ENCODE data around the gene RPL36.

Gene RPL36

DNA sequence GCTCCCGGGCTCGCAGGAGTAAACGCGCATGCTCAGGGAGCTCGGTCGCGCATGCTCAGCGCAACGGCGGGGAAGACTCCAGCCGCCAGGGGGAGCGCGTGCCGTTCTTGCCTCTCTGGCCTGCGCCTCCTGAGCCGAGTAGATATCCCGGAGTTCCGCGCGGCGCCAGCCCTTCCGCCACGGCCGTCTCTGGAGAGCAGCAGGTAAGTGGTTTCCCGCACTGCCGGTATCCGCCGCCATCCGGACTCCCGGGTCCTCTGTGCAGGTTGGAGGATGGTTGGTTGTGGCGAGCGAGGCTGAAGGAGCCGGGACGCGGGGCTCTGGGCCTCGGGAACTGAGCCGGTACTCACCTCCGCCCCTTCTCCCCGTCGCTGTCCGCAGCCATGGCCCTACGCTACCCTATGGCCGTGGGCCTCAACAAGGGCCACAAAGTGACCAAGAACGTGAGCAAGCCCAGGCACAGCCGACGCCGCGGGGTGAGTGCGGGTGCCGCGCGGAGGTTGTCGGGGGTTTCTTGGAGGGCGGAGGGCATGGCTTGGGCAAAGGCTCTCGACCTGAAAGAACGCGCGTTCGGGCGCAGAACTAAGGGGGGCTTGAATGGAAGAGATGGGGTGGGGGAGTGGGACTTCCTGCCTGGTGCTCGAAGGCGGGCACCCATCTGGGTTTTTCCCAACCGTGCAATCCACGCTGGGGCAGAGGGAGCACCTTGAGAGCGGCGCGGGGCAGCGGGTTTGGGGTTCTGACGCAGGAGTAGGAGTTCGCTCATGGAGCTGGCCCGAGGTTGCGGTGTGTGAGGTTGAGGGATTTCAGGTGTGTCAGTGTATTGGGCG, at the start of gene RPL36:
RPL36 (plus strand) TSS at position 171 of the 830 bp plus-strand sequence; CDS start at position 384, 213 bp downstream.
- peak; percentile 99 for DNase-seq

- no peak for DNase-seq
These were observed 48.9 kb upstream of the RPL36 start for GRCh38 chr19:5641171-5641570.

- DNase-seq = no peak
These were observed 47.9 kb upstream of the RPL36 start for GRCh38 chr19:5642204-5642603.

DNA sequence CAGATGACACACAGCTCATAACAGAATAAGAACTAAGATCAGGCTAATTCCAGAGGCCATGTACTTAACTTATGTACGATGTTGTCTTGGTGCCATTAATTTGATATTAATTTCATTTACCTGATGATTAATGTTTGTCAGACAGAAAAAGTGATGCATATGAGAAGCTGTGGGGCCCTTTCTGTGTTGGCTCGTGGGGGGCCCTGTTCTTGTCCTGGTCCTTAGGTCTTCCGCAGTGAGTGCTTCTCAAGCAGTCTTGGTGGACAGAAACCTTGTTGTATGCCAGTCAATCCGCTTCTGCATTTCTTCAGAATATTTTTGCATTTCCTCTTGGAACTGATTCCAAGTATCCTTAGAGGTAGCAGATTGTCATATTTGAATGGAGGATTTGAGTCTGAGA, 47.0 kb upstream of the RPL36 start:
- no peak for DNase-seq

GRCh38 chr19:5644037-5644436, 46.1 kb upstream of the RPL36 start:
- no peak for DNase-seq

DNA sequence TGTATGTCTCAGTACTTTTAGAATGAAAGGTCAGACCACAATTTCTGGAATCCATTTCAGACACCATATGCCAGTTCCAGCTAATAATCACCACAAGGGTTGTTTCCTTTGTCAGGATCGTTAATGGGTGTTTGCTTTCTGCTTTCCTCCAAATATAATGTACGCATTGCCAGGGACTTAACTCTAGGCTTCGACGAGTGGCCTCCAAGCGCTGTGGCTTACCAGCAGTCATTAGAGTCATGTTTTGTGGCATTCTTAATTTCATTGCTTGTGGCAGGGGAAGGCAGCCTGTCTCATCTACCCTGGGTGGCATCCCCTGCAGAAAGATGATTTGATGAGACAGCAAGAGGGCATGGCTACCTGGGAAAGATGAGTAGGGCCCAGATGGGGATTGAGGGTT, 44.7 kb upstream of the RPL36 start:
- no peak for DNase-seq

- DNase-seq = no peak
These were observed 43.4 kb upstream of the RPL36 start for GRCh38 chr19:5646703-5647102.

- DNase-seq = no peak
These were observed 41.6 kb upstream of the RPL36 start for GRCh38 chr19:5648464-5648863.

- no peak for DNase-seq
These were observed 38.7 kb upstream of the RPL36 start for GRCh38 chr19:5651361-5651760.

DNA sequence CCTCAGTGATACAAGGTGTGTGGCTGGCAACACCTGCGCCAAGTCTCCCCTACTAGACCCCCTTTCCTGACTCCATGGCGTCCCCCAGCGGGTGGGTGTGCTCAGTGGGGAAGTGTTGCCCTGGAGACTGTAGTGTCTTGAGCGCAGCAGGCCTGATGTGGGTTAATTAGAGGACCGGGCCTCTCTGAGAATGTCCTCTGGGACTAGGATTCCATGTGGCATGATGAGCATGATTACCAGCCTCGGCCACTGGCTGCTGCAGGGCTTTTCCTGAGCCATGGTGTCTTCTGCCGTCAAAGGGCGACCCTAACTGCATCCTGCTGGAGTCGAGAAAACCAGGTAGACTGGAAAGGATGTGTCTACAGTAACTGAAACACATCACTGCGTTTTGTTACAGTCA, 37.8 kb upstream of the RPL36 start:
- no peak for DNase-seq

DNA sequence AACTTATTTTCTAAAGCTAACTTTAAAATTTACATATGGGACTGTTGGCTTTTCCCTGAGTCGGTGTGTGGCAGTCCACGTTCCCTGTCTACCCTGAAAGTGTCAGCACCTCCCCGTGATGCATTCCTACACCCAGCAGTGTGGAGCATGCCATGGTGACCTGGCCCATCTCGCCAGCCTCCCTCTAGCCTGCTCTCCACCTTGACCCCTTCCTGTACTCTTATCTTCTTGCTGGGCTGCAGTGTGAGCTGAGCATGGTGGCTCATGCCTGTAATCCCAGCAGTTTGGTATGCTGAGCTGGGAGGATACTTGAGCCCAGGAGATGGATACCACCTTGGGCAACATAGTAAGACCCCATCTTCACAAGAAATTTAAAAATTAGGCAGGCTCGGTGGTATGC, 35.2 kb upstream of the RPL36 start:
- DNase-seq = no peak

DNA sequence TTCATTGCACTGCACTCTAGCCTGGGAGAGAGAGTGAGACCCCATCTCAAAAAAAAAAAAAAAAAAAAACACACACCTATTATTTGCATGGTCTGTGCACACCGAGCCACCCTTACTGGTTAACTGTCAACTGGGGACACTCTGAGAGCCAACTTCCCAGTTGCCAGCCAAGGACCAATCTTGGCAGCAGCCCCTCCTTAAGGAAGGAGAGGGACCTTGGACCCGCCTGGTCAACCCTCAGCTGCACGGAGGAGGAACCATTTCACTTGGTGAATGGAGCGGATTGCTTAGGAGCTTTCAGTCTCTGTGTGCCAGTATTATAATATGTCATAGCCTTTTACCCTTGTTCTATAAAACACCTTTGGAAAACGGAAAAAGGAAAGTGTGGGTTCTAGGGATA, 34.7 kb upstream of the RPL36 start:
- DNase-seq = no peak

- no peak for DNase-seq
These were observed 28.6 kb upstream of the RPL36 start for GRCh38 chr19:5661483-5661882.

DNA sequence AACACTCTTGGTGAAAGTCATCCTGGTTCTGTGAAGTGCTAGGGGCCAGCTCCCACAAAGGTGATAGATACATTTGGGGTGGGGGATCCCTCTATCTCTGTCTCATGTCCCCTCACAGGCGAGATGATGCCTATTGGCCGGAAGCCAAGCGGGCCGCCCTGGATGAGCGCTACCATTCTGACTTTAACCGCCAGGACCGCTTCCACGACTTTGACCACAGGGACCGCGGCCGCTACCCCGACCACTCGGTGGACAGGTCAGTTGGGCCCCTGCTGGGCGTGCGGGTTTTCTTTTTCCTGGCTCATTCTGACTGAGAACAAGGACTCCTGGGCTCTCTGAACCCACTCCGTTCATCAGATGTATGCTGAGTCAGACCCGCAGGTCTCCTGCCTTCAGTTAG, 26.2 kb upstream of the RPL36 start:
- DNase-seq = no peak

GRCh38 chr19:5664515-5664914, 25.6 kb upstream of the RPL36 start:
- no peak for DNase-seq

GRCh38 chr19:5665781-5666513, 24.1 kb upstream of the RPL36 start:
- DNase-seq = no peak

- no peak for DNase-seq
These were observed 23.0 kb upstream of the RPL36 start for GRCh38 chr19:5666921-5667610.

GRCh38 chr19:5667751-5668271, 22.3 kb upstream of the RPL36 start:
- no peak for DNase-seq

GRCh38 chr19:5669212-5669611, 20.9 kb upstream of the RPL36 start:
- no peak for DNase-seq

GRCh38 chr19:5671600-5671999, 18.5 kb upstream of the RPL36 start:
- DNase-seq = no peak

DNA sequence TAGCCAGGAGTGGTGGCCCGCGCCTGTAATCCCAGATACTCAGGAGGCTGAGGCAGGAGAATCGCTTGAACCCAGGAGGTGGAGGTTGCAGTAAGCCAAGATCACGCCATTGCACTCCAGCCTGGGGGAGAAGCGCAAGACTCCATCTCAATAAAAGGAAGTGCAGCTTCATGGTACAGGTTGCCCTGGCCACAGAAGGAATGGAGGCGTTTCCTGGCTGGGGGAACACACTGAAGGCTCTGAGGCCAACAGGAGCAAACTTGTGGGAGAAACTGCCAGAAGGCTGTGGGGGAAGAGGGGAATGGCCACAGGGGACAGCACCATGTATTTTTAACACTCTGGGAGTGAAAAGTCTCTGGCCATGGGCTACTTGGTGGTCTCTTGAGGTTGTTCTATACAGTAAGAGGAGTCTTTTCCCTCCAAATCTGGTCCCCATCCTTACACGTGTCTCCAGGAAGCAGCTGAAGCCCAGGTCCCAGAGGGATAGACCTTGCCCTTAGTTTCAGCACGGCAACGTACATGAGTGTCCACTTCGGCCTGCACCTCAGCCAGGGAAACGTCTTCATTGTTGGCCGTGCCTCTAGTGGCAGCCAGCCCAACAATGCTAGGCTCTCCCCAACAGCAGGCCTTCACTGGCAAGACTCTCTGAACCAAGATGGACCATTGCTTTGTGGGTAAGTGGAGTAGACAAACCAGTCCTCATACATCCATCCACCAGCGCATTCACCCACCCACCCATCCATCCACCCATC, 17.2 kb upstream of the RPL36 start:
- no peak for DNase-seq

GRCh38 chr19:5673752-5674151, 16.3 kb upstream of the RPL36 start:
- DNase-seq = no peak

DNA sequence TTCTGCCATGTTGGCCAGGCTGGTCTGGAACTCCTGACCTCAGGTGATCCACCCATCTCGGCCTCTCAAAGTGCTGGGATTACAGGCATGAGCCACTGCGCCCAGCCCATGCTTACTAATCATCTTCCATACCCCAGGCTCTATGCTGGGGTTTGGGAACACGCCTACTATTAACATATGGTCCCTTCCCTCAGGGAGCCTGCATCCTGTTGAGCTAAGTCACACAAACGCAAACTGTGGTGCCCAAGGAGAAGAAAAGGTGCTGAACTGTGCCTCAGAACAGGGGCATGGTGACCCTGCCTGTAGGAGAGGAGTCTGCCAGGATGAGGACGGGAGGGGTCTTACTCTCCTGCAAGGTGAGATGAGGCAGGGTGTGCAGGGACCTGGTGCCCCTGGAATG, 15.4 kb upstream of the RPL36 start:
- DNase-seq = no peak
